GM21447 (cell line): Measurements from ENCODE around the gene RUNX3.
A peak's percentile ranks its signal among the peaks of the same experiment; 100 is the strongest.

Experiments
- ATAC-seq: cut with Tn5 transposase; IDR thresholded peaks from one replicate; pipeline ENCODE4 v1.9.1; 2021; ENCODE audit not compliant: unreplicated experiment

Gene RUNX3

DNA sequence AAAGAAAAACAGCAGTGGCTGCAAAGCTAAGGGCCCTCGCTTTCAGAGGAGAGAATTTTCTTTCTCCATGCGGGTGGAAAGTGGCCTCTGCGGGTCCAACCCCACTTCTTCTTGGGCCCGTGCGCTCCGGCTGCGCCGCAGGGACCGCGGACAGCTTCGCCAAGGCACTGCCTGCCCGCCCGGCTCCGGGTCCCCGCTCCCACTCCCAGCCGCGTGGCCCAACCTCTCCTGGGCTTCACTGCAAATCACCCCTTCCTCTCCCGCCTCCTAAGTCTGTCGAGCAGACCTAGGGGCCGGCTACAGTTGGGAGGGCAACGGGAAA, 1.0 kb upstream of the RUNX3 start:
- no peak for ATAC-seq

DNA sequence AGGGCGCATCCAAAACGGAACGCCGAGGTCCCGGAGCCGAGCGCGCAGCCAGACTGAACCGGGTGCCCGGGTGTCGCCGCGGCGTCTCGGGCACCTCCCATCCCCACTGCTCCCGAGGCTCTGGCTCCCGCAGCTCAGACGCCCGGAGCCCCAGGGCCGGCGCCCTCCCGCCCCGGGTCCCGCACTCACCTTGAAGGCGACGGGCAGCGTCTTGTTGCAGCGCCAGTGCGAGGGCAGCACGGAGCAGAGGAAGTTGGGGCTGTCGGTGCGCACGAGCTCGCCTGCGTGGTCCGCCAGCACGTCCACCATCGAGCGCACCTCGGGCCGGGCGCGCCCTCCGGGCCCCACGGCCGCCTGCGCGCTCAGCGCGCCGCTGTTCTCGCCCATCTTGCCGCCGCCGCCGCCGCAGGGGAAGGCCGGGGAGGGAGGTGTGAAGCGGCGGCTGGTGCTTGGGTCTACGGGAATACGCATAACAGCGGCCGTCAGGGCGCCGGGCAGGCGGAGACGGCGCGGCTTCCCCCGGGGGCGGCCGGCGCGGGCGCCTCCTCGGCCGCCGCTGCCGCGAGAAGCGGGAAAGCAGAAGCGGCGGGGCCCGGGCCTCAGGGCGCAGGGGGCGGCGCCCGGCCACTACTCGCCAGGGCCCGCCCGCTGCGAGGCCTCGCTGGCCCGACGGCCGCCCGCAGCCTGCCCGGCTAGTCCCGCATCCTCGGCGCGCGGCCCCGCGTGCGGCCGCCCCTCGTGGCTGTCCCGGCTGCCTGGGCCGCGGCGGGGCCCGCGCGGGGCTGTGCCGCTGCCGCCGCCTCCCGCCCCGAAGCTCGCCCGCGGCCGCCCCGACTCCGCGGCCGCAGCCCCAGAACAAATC, 447 bp downstream of the RUNX3 start:
- ATAC-seq: peak; percentile 2

DNA sequence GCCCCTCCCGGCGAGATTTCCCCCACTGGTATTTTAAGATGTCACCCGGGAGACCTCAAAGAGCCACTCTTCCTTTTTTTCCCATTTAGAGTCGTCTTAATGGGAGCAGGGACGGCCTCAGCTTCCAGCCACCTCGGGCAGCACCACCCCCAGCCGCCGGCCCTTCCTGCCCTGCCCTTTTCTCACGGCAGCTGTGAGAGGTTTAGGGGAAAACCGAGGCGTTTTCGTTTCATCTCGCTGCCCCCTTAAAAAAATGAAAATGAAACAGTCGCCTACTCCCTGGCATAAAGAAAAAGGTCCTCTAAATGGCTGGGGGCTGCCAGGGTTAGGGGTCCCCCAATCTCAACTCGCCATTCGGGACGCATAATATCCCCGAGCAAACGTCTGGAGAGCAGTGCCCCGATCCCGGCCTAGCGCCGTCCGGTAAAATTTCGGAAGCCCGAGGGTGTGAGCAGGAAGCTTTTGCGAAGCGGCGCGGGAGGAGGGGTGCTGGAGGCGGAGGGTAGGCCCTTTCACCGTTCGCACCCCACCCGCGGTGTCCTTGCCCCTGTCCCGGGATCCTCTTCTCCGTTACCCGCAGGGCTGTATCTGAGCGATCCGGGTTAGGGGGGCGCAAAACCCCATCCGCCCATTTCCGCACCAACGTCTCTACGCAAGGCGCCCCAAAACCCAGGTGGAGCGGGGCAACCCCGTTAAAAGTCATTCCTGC, 1.2 kb downstream of the RUNX3 start:
- ATAC-seq: no peak

DNA sequence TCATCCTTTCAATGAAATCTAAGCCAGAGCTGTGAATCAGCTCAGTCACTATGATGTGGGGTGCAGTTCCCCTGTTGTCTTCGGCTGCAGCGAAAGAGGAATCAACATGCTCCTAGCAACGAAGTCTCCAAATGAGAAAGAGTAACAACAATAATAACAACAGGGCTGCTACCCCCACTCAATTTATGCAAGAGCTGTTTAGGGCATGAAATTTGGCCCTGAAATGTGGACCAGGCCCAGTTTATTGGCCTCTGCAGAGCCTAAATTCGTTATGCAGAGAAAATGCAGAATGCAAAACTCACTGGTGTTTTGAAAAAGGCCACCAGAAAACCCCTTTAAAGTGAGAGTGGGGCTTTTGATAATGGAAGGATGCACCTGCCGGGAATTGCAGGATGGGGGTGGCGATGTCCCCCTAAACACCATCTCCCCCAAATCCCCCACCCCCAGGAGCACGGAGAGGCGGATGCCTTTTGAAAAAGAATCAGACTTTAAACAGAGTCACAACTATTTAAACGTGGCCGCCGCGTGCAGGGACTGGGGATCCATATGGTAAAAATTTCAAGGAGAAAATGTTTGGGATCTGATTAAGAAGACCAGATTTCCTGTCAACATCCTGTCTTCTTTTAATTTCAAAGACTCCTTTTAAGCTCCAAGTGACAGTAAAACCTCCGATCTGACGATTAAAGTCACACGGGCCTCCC, 1.9 kb downstream of the RUNX3 start:
- ATAC-seq: no peak

DNA sequence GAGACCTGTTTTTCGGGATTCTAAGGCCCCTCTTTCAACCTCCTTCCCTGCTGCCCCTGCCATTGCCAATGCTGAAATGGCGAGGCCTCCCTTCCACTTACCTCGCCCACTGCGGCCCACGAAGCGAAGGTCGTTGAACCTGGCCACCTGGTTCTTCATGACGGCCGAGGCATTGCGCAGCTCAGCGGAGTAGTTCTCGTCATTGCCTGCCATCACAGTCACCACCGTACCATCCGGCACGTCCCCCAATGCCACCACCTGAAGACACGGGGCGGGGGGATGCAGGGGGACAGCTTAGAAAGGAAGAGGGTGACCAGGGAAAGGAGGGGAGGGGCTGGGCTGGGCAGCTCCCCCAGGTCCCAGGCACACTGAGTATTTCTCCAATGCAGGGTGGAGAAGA, 2.6 kb downstream of the RUNX3 start:
- ATAC-seq: no peak

DNA sequence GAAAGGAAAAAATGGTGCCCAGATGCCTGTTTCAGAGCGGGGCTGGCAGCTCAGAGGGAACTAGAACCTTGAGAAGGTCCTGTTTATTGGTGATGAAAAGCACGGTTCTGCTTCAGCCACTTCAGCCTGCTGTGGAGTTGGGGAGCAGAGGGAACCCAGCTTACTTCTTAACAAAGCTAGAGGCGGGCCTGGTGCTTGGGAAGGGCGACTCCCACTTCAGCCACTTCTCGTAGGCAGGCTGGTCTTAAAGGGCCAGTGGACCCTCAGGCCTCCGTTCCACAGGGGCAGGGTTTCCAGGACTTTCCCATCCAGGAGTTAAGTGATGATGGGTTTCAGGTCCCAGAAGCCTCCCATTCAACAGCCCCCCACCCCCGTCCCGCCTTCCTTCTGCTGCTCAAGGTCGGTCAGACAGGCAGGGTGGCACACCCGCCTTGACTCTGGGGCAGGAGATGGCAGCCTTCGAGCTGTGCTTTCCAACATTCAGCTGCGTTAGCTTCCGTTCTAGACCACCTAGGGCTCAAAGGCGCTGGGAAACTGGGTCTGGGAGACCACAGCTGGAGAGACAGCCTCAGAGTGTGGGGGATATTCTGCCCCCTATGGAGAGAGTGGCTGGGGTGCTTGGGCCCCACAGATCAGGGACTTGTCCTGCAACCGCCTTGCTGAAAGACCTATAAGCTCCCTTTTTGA, 3.4 kb downstream of the RUNX3 start:
- no peak for ATAC-seq

DNA sequence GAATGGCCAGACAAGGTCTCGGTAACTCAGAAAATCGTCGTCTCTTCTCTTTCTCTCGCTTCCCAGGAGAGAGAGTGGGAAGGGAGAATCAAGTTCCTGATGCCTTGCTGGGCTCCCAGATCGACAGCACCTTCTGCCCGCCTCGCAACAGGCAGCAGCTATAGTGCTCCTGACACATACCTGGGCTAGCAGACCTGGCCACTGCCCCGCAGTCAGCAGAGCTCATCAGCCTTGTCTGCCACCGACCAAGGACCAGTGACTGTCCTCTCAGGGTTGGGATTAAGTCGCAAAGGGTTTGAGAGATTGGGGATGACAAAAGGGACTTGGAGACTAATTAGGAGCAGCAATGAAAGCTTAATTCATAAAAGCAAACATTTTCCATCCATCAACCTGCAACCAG, 4.1 kb downstream of the RUNX3 start:
- ATAC-seq: no peak

DNA sequence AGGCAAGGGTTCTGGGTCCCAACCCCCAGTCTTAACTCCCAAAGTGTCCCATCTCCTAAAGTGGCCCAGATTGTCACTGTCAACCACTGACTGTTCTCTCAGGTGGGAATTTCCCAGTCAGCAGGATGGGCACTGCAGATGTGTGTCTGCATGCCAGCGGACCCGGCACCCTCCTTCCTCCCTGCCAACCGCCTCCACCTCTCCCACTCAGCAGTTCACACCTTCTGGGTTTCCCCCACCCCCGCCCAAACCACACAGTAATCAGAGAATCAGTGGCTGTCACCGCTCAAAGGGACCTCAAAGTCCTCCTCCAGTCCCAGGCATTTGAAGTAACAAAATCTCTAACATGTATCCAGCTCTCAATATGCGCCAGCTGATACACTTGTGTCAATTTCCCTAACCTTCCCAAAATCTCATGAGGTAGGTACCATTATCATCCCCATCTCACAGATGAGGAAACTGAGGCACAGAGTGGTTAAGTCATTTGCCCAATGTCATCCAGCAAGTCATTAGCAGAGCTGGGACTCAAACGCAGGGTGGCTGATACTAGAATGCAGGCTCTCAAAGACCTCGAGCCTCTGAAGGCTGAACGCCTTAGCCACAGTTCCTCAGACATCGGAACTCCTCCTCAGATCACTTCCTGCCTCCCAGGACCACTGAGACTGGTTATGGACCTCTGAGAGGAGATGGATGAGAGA, 4.8 kb downstream of the RUNX3 start:
- ATAC-seq: no peak

DNA sequence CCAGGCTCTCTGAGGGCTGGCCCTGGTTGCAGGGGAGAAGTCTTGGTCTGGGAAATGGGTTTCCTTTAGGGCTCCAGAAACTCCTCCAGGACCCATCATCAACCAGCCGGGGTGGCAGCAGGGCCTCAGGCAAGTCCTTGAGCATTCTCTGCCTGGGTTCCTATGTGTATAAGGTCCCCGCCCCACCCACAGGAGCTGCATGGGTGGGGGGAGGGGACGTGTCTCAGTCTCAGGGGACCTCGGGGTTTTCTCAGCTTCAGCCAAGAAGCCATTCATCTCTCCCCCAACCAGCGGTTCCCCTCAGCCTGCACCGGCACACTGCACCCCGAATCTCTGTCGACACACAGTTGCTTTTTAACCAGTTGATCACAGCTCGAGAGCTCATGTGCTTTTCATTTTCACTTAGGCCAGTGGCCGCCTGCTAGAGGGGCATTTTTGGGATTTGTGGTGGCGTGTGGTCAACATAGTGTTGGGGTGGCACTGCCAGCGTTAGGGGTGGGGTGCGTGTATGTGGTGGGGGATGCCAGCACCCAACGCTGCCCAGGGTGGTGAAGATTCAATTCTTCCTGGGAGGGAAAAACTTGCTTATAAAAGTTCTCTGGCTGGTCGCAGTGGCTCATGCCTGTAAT, 6.5 kb downstream of the RUNX3 start:
- peak; percentile 38 for ATAC-seq

DNA sequence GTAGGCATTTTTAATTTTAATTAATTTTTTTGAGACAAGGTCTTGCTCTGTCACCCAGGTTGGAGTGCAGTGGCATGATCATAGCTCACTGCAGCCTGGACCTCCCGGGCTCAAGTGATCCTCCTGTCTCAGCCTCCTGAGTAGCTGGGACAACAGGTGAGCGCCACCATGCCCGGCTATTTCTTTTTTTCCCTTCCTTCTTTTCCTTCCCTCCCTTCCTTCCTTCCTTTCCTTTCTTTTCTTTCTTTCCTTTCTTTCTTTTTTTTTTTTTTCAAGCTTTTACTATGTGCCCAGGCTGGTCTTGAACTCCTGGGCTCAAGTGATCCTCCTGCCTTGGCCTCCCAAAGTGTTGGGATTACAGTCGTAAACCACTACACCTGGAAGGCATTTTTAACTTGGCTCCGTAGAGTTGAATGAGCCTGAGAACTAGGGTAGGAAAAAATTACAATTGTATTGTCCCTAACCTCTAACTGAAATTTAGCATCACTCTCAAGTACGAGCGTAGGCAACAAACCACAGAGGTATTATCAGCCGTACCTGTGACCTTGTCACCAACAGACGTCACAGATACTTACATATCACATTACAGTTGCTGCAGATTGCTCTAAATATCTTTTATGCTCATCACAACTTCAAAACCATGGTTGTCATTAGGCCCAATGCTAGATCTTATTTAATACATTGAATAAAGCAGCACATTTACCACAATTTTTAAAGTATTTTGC, 8.0 kb downstream of the RUNX3 start:
- ATAC-seq: no peak

DNA sequence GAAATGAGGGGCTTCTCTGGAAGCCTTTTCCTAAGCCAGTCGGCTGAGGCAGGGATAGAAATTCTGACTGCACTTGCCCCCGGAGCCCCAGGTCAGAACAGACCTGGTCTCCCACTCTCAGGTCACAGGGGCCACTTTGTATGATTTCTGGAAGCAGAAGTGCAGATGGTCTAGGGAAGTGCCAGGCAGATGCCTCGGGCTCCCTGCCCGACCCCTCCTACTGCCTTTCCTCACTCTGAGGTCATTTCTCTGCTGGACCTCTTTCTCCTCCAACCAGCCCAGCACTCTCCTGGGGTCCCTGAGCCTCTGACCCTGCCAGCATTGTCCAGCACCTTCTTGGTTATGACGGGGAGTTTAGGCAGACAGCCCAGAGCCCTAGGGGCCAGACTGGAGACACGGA, 8.7 kb downstream of the RUNX3 start:
- no peak for ATAC-seq

DNA sequence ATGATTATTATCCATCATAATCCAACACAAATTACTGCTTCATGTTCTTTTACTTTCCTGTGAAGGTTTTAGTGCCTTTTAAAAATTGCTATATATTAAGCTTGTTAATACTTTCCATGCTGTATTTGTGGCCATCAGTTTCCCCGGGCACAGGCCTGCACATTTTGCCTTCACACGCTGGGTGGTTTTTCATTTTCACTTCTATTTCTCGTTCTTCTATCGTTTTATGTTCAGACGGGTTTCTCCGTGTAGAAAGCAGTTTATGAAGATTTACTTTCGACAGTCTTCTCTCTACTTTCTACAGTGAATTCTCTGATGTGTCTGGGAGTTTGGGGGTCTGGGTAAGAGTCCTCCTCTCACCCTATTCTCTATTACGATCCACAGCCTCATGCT, 9.5 kb downstream of the RUNX3 start:
- ATAC-seq: no peak

DNA sequence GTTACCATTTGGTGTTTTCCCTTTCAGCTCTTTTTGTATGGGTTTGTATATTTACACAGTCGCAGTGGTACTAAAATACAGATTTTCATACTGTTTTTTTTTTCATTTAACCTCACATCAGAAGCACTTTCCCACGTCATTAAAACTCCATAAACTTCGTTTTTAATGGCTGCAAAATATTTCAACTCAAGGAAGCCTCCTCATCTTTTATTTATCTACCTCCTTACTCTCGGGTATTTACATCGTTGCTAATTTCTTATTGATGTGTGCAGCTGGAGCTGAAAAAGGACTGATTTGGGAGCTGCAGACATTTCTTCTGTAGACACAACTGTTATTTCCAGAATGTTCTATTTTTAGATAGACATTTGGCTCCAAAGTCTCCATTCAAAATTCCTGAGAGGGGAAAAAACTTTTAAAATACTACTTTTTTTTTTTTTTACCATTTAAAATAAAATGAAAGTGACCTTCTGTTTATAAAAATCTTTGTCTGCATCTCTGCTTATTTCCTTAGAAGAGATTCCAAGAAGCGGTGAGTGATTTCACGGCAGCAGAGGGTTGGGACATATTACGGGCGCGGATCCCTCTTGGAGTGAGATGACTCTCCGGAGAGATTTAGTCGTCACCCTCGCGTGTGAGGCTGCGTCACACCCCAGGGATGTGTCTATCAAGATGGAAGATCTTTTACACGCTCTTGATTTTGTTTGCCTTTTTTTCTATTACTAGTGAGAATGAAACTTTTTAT, 10.1 kb downstream of the RUNX3 start:
- ATAC-seq: no peak

DNA sequence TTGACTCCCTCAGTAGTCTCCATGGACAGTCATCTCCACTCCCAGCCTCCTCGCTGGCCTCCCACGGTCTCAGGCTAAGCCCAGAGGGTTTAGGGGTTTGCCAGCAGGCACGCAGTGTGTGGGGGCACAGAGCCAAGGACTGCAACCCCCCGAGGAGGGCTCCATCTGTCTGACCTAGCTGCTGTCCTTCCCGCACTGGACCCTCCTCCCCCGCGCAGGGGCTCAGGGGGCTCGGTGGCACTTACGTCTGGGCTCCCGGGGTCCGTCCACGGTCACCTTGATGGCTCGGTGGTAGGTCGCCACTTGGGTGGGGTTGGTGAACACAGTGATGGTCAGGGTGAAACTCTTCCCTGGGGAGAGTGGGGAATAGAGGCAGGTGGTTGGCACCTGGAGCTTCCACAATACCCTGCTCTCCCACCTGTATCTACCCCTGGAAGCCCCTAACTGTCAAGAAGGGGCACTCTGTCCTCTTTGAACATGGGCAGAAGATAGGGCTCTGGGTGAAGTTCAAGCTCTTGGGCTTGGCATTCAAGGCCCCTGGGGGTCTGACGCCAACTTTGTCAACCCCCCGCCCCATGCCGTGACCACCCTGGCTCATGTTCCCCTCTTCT, 11.0 kb downstream of the RUNX3 start:
- ATAC-seq: no peak

DNA sequence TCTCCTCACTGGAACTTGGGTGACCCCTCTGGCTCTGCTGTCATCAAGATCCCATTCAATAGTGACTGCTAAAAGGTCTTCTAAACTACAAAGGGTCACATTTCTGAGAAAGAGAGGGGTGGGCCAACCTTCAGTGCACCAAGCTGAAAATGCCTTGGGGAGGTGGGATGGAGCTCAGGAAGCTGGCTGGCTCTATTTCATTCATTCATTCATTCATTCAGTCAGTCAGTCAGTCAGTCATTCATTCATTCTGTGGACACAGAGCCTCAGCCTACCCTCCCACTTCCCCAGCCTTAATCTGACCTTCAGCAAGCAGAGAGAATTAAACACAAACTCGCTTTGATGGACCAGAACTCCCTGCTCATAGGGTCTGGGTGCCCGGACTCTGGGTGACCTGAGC, 11.7 kb downstream of the RUNX3 start:
- ATAC-seq: no peak

DNA sequence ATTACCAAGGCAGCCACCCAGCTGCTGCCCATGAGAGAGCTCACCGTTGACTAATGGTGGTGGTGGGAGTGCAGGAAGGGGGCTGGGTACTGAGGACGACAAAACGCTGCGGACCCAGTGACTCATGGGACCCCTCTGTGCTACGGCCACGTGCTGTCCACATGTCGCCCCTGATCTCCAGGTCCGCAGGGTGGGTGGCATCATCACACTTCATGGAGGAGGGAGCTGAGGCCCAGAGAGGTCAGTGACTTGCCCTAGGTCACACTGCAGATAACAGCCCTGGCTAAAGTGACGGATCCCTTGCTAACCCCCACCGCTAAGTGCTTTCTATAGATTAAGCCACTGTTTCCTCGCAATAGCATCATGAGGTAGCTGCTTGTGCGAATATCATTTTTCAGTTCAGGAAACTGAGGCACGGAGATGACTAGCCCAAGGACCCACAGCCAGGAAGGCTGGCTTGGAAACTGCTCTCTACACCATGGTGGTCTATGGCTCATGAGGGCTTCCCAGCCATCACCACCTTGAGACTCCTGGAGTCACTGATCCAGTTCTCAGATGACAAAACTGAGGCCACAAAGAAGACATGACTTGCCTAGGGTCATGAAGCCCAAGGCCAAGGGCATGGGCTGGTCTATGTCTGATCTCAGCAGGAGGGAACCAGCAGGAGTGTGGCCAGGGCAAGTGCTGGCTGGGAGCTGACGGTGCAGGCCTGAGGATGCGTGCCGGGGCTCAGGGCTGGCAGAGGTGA, 12.6 kb downstream of the RUNX3 start:
- ATAC-seq: no peak

DNA sequence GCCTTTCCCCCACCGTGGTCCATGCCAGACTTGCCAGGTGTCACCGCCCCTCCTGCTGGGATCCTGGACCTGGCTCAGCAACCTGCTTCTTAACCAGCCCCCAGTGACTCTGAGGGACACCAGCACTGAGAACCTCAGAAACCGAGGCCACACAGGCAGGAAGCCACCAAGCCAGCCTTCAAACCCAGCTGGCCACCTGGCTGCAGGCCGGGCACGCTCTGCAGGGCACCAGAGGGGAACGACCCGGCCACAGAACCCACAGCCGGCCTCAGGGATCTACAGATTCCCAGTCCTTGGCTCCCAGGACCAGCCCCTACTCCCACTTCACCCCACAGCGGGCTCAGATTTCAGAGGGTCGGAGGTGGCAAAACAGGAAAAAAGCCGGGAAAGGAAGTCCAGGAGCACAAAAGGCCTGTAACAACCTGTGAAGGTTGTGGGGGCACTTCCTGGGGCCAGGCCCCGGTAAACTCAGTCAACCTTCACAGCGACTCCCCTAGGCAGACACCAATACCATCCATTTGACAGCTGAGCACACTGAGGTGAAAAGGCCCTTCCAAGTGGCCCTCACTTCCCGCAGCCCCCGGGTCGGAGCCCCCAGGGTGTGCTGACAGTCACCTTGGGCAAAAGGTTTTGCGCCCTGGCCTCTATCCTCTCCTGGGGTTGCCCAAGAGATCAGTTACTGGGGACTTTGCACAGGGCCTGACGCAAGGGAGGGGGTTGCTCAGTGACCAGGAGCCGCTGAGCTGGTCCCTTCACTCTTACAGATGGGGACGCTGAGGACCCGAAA, 14.1 kb downstream of the RUNX3 start:
- no peak for ATAC-seq
